ENCODE measurements around the gene TSPAN14.

DNA sequence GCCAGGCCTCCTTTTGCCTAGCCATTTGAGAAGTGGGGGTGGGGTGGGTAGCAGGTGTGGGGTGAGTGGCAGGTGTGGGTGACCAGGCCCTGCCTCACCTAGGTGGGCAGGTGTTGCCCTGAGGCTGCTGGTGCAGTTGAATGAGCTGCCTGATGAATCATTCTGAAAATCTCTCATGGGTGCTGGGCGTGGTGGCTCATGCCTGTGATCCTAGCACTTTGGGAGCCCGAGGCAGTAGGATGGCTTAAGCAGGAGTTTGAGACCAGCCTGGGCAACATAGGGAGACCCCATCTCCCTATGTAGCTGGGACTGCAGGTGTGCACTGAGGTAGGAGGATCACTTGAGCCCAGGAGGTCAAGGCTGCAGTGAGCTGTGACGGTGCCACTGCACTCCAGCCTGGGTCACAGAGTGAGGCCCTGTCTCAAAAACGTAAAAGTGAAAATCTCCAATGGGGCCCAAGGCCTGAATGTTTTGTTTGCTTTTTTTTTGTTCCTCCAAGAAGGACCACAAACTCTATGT is 17.7 kb downstream of the TSPAN14 start:
- TF ChIP-seq EZH2 (IDR thresholded peaks at IDR 0.05; ENCODE audit: low read length, missing control alignments), result no peak
- TF ChIP-seq, protein P1, sequence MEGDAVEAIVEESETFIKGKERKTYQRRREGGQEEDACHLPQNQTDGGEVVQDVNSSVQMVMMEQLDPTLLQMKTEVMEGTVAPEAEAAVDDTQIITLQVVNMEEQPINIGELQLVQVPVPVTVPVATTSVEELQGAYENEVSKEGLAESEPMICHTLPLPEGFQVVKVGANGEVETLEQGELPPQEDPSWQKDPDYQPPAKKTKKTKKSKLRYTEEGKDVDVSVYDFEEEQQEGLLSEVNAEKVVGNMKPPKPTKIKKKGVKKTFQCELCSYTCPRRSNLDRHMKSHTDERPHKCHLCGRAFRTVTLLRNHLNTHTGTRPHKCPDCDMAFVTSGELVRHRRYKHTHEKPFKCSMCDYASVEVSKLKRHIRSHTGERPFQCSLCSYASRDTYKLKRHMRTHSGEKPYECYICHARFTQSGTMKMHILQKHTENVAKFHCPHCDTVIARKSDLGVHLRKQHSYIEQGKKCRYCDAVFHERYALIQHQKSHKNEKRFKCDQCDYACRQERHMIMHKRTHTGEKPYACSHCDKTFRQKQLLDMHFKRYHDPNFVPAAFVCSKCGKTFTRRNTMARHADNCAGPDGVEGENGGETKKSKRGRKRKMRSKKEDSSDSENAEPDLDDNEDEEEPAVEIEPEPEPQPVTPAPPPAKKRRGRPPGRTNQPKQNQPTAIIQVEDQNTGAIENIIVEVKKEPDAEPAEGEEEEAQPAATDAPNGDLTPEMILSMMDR (conservative IDR thresholded peaks at IDR 0.05 in 1 of 2, IDR thresholded peaks at IDR 0.05 in 1 of 2; ENCODE audit: low read depth in 1 of 2, low read length in 2 of 2), result no peak
